Right lobe of liver (tissue), 6 donors: ENCODE data around the gene APOBEC4. TPM values are rescaled to one million over a fixed set of nuclear protein-coding genes. Genes with fewer than 3 reads are reported as not detected.

ENCODE experiments used
- ATAC-seq, 4 donors: fragments of 200-7000 bp; cut with Tn5 transposase; one replicate each; pipeline ENCODE4 v1.9.1; 2020; ENCODE audit warnings: mild to moderate bottlenecking in 4 of 4, moderate library complexity in 4 of 4
- DNase-seq, 3 donors: peaks; one replicate each; pipeline ENCODE4 v3.0.0-alpha.2; 2020
- H3K27ac ChIP-seq, 3 donors: fragments of 200-600 bp; one replicate each; pipeline ENCODE4 v1.8.0; 2022
- H3K27me3 ChIP-seq, 2 donors: fragments of 200-600 bp; one replicate each; pipeline ENCODE4 v1.8.0; 2022
- H3K36me3 ChIP-seq, 4 donors: fragments of 200-600 bp; sonication (generic) in 1 of 4; one replicate each; pipeline versions ENCODE4 v1.5.1 to v1.8.0; 2017 to 2022; ENCODE audit warnings: control low read depth in 1 of 4
- H3K4me1 ChIP-seq, 4 donors: fragments of 200-600 bp; sonication (generic) in 1 of 4; one replicate each; pipeline versions ENCODE4 v1.5.1 to v1.8.0; 2017 to 2022; ENCODE audit warnings: control low read depth in 1 of 4
- H3K4me3 ChIP-seq, 3 donors: fragments of 200-600 bp; one replicate each; pipeline ENCODE4 v1.8.0; 2022
- H3K9me3 ChIP-seq, 4 donors: fragments of 200-600 bp; sonication (generic) in 1 of 4; one replicate each; pipeline versions ENCODE4 v1.5.1 to v1.8.0; 2017 to 2022; ENCODE audit warnings: control low read depth in 1 of 4
- CTCF ChIP-seq, 4 donors: fragments of 200-600 bp in 3 of 4; fragments of 450-650 bp in 1 of 4; IDR thresholded peaks; one replicate each; pipeline versions ENCODE4 v1.5.1 to v1.8.0; 2016 to 2022; ENCODE audit warnings: antibody characterized with exemption in 4 of 4, mild to moderate bottlenecking in 2 of 4
- POLR2A ChIP-seq: fragments of 450-650 bp; IDR thresholded peaks from one replicate; pipeline ENCODE4 v1.6.1; 2017; ENCODE audit warnings: antibody characterized with exemption, mild to moderate bottlenecking
- WGBS: methylation state at CpG from one replicate; pipeline ENCODE4 v1.1.6; 2018; ENCODE audit warnings: low coverage, low lambda C conversion rate; ENCODE audit not compliant: insufficient coverage; ENCODE audit errors: missing lambda C conversion rate; 5-methylcytosine and 5-hydroxymethylcytosine counted together
- intact Hi-C, 2 donors: fragments of 100-400 bp; cut with DNase I; formaldehyde crosslinking; loops; one replicate each; pipeline versions ENCODE4 v1.11.2 to v1.14.1; 2022
- total RNA-seq, 6 experiments: library from RNA; depleted of rRNA in 2 of 6; stranded (reverse); fragments of >200 nt in 2 of 6; fragmentation: NEBNext Ultra II Directional in 3 of 6; extraction: Animal tissue kit (Norgen Biotek cat#: 25700) in 3 of 6; gene quantifications; one replicate each; pipeline versions ENCODE4 v1.1.0 to v1.2.4, GENCODE V29; 2016 to 2023
- donor health status: DM: no; HTN: yes; CAD: no.
- donor health status: DM: no; HTN: no; CAD: no.
- donor health status: DM: no; HTN: no; CAD: no.
- donor health status: DM: no; HTN: yes; CAD: no.
- donor health status: DM: no; HTN: yes; CAD: no.

Gene APOBEC4
- total RNA-seq, 6 experiments from 2014 or later = not detected

GRCh38 chr1:183635606-183636333 lies 17.3 kb downstream of the APOBEC4 start, which contains the start of gene ARPC5:
Gene ARPC5, minus strand, starts transcription at chr1:183635783. Its CDS starts 124 bp downstream, at chr1:183635659.
- Histone ChIP-seq H3K27ac (peak within 1 kb of the TSS; percentile 77 to 90 (median 84)), H3K4me1 (peaks cover 0 to 57% (median 12%) of the 10 kb centered on the region in 4 donors), H3K36me3 (peaks cover 0 to 2% (median 0%) of the 10 kb centered on the region in 4 donors), H3K9me3 (no peaks in the 10 kb centered on the region), H3K27me3 (no peaks in the 10 kb centered on the region), H3K4me3 (peak within 1 kb of the TSS; percentile 69 to 83 (median 72))
- WGBS = 0% methylated on average over 25 of the region's 65 CpGs
- TF ChIP-seq POLR2A (peak; percentile 96), CTCF (IDR thresholded peaks at IDR 0.05) (no peak)
- intact Hi-C loops = loop anchor here in 1 of 2 donors (10.0 kb wide), 1 partner anchor 161 kb away; the partner anchor contains the start of gene SMG7
- ATAC-seq (peak; percentile 87 to 96 (median 91)), DNase-seq (peak; percentile 98)

DNA sequence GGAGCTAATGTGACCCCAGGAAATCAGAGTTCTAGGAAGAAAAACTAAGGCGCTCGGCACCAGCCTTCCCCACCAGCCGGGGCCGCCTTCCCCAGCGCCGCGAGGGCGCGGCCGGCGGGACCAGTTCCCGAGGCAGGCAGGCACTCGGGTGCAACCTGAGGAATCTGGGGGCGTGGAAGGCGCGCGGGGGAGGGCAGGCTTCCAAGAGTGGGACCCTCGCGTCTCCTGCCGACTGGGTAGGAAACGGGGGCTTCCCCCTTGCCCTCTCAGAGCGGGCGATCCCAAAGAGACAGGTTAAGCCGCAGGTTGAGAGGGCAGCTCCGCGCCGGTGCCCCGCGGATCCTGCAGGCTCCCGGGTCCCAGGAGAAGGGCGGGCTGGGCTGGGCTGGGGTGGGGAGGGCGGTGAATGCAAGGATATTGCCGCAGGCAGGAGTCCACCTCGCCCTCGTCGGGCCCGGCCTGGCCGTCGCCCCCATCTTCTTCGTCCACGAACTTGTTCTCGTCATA lies 18.0 kb downstream of the APOBEC4 start:
- H3K4me3 ChIP-seq = peak overlapping the region; percentile 69 to 83 (median 72)
- peaks cover 0 to 7% (median under 1%) of the 10 kb centered on the region in 4 donors for H3K36me3 ChIP-seq
- 0% methylated on average over 2 of the region's 42 CpGs for WGBS
- peak; percentile 16 to 39 (median 33) for ATAC-seq
- TF ChIP-seq POLR2A = no peak
- no peak for TF ChIP-seq CTCF (IDR thresholded peaks at IDR 0.05)
- peaks cover 0 to 51% (median 12%) of the 10 kb centered on the region in 4 donors for H3K4me1 ChIP-seq
- intact Hi-C loops = loop anchor here in 1 of 2 donors (10.0 kb wide), 1 partner anchor 160 kb away; the partner anchor contains the start of gene SMG7
- peak; percentile 50 to 71 (median 68) for DNase-seq
- no peaks in the 10 kb centered on the region for H3K9me3 ChIP-seq
- no peaks in the 10 kb centered on the region for H3K27me3 ChIP-seq
- peak overlapping the region; percentile 77 to 90 (median 84) for H3K27ac ChIP-seq

DNA sequence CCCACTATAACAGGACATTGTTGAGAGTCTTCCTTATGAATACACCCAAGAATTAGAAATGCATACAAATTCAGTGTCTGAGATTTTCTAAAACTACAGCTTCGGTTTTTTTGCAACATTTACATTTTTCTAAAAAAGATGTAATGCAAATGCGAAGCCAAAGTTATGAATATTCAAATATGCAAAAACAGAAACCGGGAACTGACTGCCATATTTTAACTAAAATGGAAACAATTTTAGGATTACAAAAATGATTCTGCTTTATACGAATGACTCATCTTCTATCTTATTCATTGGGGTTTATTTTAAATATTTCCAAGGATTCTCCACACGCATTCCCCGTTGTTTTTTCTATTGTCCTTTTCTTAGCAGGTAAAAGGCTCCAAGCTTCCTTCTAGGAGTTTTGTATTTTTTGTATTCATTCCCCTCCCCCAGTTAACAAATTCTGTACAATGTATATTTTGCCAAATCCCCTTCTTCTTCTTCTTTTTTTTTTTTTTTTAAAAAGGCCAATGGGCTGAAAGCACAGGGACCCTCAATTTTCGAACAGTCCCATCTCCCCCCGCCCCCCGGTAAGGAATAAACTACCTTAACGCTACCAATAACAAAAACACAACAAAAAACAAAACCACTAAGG lies 18.6 kb downstream of the APOBEC4 start:
- WGBS = 2% methylated on average over 10 of the region's 10 CpGs
- ATAC-seq (no peak), DNase-seq (no peak)
- TF ChIP-seq POLR2A = no peak
- TF ChIP-seq CTCF (IDR thresholded peaks at IDR 0.05) = no peak
- peaks cover 0 to 45% (median 12%) of the 10 kb centered on the region in 4 donors for H3K4me1 ChIP-seq
- intact Hi-C loops = loop anchor here in 1 of 2 donors (10.0 kb wide), 1 partner anchor 160 kb away; the partner anchor contains the start of gene SMG7
- H3K27me3 ChIP-seq = no peaks in the 10 kb centered on the region
- peak overlapping the region; percentile 69 to 83 (median 72) for H3K4me3 ChIP-seq
- peaks cover 0 to 13% (median 3%) of the 10 kb centered on the region in 4 donors for H3K36me3 ChIP-seq
- H3K27ac ChIP-seq = peak overlapping the region; percentile 77 to 90 (median 84)
- no peaks in the 10 kb centered on the region for H3K9me3 ChIP-seq

- peak; percentile 65 for TF ChIP-seq POLR2A
- peak; percentile 40 to 61 (median 46) for TF ChIP-seq CTCF (IDR thresholded peaks at IDR 0.05)
- intact Hi-C loops = loop anchor here in 1 of 2 donors (10.0 kb wide), 1 partner anchor 159 kb away; the partner anchor contains the start of gene SMG7
- WGBS = 0% methylated on average over 1 of the region's 1 CpG
- peaks cover 4 to 18% (median 7%) of the 10 kb centered on the region in 4 donors for H3K36me3 ChIP-seq
- no peak for DNase-seq
- H3K4me3 ChIP-seq = peak overlapping the region; percentile 69 to 83 (median 72)
- peaks cover 0 to 44% (median 12%) of the 10 kb centered on the region in 4 donors for H3K4me1 ChIP-seq
- H3K9me3 ChIP-seq = no peaks in the 10 kb centered on the region
- H3K27ac ChIP-seq = peak overlapping the region; percentile 77 to 90 (median 84)
- H3K27me3 ChIP-seq = no peaks in the 10 kb centered on the region
- peak in 3 of 4 donors; percentile 29 to 32 (median 29) for ATAC-seq
Measured at GRCh38 chr1:183633676-183634343, 19.3 kb downstream of the APOBEC4 start.
